Heart left ventricle (tissue), 13 donors: ENCODE measurements around the gene KRTAP5-6.

ENCODE experiments used
- POLR2A ChIP-seq, 2 donors: fragments of 450-650 bp; IDR thresholded peaks; one replicate each; pipeline ENCODE4 v1.6.1; 2017; ENCODE audit warnings: antibody characterized with exemption in 2 of 2, mild to moderate bottlenecking in 2 of 2, moderate library complexity in 2 of 2
- TF ChIP-seq, protein P1 (sequence below), 12 donors: fragments of 200-600 bp; sonication (generic) in 4 of 12; IDR thresholded peaks; one replicate each; pipeline versions ENCODE4 v1.5.0 to v1.8.0; 2018 to 2022; ENCODE audit warnings: antibody characterized with exemption in 12 of 12, mild to moderate bottlenecking in 5 of 12
- donor health status: ischemic (EF 13 %, LVEDD 7.1; RV severe dilation, severe dysfunction).
- donor health status: DM: no; HTN: yes; CAD: no.
- donor health status: DM: no; HTN: no; CAD: no.
- donor health status: ischemic (EF 25% LVEDD 6.9; RV normal size, moderate dysfunction).
- donor health status: ischemic (EF 25% LVEDD 5.7; RV mildly dilated, moderate dysfunction).
- donor health status: ischemic (EF 35%, LVEDD 5.7; RV mildly dilated, moderate dysfunction).
- donor health status: nonischemic (EF 11% LVEDD 7.7; RV severe dilation, severe dysfunction).
- donor health status: DM: yes; HTN: yes; CAD: no.
- donor health status: PGD.
- donor health status: ischemic (EF 29% LVEDD 5.4; RV normal size, mild dysfunction).
- donor health status: nonischemic (EF 23%, LVEDD 6.1; RV moderate dilation, normal function).

DNA sequence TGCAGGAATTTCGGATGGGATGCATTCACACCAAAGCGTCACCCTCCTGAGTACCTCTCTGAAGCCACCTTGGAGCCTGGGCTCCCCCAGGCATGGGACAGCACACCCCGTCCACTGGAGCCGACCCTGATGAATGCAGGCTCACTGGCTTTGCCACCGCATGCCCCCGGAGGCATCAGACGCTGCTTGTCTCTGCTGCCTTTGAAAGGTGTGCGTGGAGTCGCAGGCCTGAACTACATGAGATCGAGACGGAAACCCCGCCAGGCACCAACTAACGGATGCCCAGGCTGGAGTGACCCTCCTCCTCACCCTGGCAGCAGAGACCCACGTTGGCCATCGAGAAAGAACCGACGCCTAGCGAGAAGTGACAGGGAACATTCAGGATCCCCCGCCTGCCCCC, 45.0 kb upstream of the KRTAP5-6 start:
- TF ChIP-seq, protein P1, sequence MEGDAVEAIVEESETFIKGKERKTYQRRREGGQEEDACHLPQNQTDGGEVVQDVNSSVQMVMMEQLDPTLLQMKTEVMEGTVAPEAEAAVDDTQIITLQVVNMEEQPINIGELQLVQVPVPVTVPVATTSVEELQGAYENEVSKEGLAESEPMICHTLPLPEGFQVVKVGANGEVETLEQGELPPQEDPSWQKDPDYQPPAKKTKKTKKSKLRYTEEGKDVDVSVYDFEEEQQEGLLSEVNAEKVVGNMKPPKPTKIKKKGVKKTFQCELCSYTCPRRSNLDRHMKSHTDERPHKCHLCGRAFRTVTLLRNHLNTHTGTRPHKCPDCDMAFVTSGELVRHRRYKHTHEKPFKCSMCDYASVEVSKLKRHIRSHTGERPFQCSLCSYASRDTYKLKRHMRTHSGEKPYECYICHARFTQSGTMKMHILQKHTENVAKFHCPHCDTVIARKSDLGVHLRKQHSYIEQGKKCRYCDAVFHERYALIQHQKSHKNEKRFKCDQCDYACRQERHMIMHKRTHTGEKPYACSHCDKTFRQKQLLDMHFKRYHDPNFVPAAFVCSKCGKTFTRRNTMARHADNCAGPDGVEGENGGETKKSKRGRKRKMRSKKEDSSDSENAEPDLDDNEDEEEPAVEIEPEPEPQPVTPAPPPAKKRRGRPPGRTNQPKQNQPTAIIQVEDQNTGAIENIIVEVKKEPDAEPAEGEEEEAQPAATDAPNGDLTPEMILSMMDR (IDR thresholded peaks at IDR 0.05) = no peak
- TF ChIP-seq POLR2A (IDR thresholded peaks at IDR 0.05) = no peak
